ENCODE data around the gene PLSCR1. TPM values are rescaled to one million over a fixed set of nuclear protein-coding genes. Genes with fewer than 3 reads are reported as not detected.
"Not testable (repeated sequence)": the region's sequence is repeated elsewhere in the genome, so short reads cannot be mapped to it uniquely, and the experiment has no call there.

Gene PLSCR1
- total RNA-seq, 1 experiment from 2014 or later, result 46.7 TPM

- in situ Hi-C loops (cut with HindIII; ENCODE audit: low pct_unique_long_range_greater_than_20kb, low sequenced_read_pairs), result no loop called here
- DNase-seq (ENCODE audit: low read depth), result no peak
Measured at GRCh38 chr3:146523531-146523930, 20.9 kb downstream of the PLSCR1 start.

GRCh38 chr3:146522174-146523158 lies 21.9 kb downstream of the PLSCR1 start:
- DNase-seq (ENCODE audit: low read depth); in situ Hi-C loops (cut with HindIII; ENCODE audit: low pct_unique_long_range_greater_than_20kb, low sequenced_read_pairs): not testable (repeated sequence)

DNA sequence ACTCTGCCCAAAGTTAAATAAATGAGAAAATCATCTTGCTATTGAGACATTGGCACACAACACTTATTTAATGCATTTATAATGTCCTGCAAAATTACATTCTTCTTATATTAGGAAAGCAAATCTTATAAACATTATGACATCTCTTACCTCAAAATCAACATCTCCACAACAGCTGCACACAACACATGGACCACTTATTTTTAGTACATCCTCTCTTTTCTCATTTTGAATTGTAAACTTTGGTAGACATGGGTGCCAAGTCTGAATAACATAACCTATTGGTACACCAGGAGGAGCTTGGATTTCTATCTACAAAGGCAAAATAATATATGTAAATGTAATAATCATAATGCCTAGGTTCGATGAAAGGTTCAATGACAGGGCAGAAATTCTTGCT lies 23.0 kb downstream of the PLSCR1 start:
- in situ Hi-C loops (cut with HindIII; ENCODE audit: low pct_unique_long_range_greater_than_20kb, low sequenced_read_pairs), result no loop called here
- DNase-seq (ENCODE audit: low read depth), result no peak

DNA sequence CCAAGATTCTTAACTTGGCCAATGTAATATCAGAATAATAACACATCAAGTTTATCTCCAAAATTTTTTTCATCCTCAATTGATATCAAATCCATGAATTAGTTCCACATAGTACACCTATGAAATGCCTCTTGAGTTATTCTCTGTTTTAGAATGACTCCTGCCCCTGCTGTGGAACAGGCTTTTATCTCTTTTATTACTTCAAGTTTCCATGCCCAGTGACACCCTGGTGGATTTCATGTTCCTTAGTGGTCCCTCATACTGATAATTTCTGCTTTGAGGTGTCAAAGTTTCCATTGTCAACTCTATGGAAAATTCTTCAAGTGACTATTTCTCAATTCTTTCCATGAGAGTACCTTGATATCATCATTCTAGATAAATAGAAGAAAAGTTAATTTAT lies 24.6 kb downstream of the PLSCR1 start:
- in situ Hi-C loops (cut with HindIII; ENCODE audit: low pct_unique_long_range_greater_than_20kb, low sequenced_read_pairs), result no loop called here
- DNase-seq (ENCODE audit: low read depth), result no peak

GRCh38 chr3:146517684-146518435 lies 26.5 kb downstream of the PLSCR1 start:
- in situ Hi-C loops (cut with HindIII; ENCODE audit: low pct_unique_long_range_greater_than_20kb, low sequenced_read_pairs), result no loop called here
- DNase-seq (ENCODE audit: low read depth), result no peak

DNA sequence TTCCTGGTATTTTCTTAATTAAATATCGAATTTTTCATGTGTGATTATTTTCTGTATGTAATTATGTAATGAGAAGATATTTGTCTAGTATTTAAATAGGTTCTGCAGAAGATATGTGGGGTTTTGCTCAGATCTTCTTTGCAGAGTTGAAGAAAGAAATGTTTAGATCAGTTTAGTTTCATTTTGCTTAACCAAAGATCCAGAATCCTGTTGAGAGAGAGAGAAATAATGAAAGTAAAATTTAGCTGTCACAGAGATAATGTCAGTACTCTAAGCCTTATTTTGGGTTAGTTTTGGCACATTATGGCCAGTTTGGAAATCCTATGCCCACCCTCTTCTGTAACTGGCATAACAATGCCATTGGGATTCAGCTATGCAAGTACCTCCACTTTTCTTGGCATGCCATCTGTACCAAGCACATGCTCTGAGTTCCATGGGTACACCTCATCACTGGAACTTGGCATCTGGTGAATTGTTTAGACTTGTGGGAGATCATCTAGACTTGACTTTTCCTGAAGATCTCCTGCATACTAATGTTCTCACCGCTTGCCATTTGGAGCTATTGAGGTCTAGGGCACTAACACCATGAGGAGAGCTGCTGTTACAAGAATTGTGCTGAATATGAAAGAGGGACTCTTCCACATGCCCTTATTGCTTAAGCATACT lies 30.9 kb downstream of the PLSCR1 start:
- in situ Hi-C loops (cut with HindIII; ENCODE audit: low pct_unique_long_range_greater_than_20kb, low sequenced_read_pairs), result no loop called here
- DNase-seq (ENCODE audit: low read depth), result no peak

DNA sequence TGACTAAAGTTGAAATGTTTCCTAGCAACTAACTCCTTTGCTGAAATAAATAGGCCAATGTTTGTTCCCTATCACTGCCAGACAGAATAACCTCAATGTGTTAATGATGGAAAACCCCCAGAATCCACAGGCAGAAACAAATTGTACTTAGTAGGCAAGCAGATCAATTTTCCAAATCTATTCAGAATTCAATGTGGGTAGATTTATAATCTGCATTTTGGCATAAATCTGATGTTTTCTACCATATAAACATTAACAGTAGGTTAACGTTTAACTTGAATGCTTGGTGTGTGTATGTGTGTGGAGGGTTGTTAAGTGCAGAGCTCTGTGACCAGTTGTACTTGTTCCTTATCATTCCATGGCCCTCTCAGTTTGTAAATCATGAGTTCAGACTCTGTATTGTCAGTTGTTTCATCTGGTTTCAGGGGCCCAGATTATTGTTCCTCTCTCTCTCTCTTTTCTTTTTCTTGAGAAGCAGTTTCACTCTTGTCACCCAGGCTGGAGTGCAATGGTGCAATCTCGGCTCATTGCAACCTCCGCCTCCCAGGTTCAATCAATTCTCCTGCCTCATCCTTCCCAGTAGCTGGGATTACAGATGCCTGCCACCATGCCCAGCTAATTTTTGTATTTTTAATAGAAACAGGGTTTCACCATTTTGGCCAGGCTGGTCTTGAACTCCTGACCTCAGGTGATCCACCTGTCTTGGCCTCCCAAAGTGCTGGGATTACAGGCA lies 32.8 kb downstream of the PLSCR1 start:
- in situ Hi-C loops (cut with HindIII; ENCODE audit: low pct_unique_long_range_greater_than_20kb, low sequenced_read_pairs), result no loop called here
- peak; percentile 57 for DNase-seq (ENCODE audit: low read depth)

- no peak for DNase-seq (ENCODE audit: low read depth)
- in situ Hi-C loops (cut with HindIII; ENCODE audit: low pct_unique_long_range_greater_than_20kb, low sequenced_read_pairs), result no loop called here
Measured at GRCh38 chr3:146507331-146508120, 36.9 kb downstream of the PLSCR1 start.

GRCh38 chr3:146505516-146505915 lies 38.9 kb downstream of the PLSCR1 start:
- no peak for DNase-seq (ENCODE audit: low read depth)
- in situ Hi-C loops (cut with HindIII; ENCODE audit: low pct_unique_long_range_greater_than_20kb, low sequenced_read_pairs), result no loop called here

DNA sequence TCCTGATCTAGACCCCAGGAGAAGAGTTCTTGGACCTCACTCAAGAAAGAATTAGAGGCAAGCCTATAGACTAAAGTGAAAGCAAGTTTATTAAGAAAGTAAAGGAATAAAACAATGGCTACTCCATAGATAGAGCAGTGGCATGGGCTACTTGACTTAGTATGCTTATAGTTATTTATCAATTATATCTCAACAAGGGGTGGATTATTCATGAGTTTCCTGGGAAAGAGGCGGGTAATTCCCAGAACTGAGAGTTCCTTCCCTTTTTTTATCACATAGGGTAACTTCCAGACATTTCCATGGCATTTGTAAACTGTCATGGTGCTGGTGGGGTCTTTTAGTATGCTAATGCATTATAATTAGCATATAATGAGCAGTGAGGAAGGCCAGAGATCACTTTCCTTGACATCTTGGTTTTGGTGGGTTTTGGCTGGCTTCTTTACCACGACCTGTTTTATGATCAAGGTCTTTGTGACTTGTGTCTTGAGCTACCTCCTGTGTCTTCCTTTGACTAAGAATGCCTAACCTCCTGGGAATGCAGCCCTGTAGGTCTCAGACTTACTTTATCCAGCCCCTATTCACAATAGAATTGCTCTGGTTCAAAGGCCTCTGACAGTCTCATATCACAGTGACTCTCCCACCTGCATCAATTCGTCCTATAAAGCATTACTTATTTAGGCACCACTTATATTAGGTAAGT lies 39.8 kb downstream of the PLSCR1 start:
- DNase-seq (ENCODE audit: low read depth), result no peak
- in situ Hi-C loops (cut with HindIII; ENCODE audit: low pct_unique_long_range_greater_than_20kb, low sequenced_read_pairs), result no loop called here

- in situ Hi-C loops (cut with HindIII; ENCODE audit: low pct_unique_long_range_greater_than_20kb, low sequenced_read_pairs), result no loop called here
- DNase-seq (ENCODE audit: low read depth), result peak; percentile 75
Measured at GRCh38 chr3:146503461-146504202, 40.8 kb downstream of the PLSCR1 start.

DNA sequence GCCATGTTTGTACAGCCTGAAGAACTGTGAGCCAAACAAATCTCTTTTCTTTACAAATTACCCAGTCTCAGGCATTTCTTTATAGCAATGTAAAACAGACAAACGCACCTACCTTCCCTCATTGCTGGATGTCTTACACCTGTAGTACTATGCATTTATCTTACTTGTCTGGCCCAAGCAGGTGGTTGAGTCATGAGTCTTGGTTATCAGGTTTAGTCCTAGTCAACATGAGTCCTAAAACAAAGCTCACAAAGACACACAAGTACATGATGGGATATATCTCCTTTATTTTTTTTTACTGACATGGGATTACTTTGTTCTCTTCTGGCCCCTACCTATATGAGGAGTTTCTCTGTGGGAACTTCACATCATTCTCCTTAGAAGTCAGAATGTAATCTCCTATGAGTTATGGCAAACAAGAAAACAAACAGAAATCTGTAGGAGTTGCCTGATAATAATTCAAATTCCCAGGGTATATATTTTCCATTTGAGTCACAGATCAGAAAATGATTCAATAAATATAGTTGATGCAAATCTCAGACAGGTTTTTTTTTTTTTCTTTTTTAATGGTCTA lies 41.4 kb downstream of the PLSCR1 start:
- DNase-seq (ENCODE audit: low read depth), result no peak
- in situ Hi-C loops (cut with HindIII; ENCODE audit: low pct_unique_long_range_greater_than_20kb, low sequenced_read_pairs), result no loop called here

DNA sequence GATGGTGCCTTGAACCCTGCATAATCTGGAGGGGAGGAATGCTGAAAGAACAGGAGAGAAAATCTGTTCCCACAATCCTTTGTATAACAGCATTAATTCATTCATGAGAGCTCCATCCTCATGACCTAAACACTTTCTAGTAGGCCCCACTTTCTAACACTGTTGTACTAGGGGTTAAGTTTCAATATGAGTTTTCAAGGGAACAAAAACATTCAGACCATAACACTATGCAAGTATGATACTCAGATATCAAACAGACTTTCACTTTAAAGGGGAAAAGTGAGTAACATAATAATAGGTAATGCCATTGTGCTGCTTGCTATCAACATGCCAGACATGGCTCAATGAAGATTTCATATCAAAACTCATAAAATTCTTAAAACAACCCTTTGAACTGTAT lies 42.7 kb downstream of the PLSCR1 start:
- in situ Hi-C loops (cut with HindIII; ENCODE audit: low pct_unique_long_range_greater_than_20kb, low sequenced_read_pairs), result no loop called here
- no peak for DNase-seq (ENCODE audit: low read depth)

DNA sequence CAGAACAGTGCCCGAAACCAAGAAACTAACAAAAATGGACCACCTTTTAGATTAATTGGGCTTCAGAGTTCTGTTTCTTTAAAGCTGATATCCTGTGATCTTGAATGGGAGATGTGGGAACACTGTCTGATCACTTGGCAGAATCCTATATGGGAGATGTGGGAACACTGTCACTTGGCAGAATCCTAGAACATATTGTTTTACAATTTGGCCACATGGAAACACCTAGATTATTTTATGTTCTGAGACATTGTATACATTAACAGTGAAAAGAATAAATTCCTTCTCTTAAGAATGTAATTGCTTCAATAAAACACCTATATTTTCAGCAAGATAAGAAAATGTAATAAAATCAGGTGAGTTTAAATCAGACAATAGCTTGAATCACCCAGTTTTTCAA lies 44.7 kb downstream of the PLSCR1 start:
- in situ Hi-C loops (cut with HindIII; ENCODE audit: low pct_unique_long_range_greater_than_20kb, low sequenced_read_pairs), result no loop called here
- DNase-seq (ENCODE audit: low read depth), result no peak

GRCh38 chr3:146498002-146498736 lies 46.2 kb downstream of the PLSCR1 start:
- in situ Hi-C loops (cut with HindIII; ENCODE audit: low pct_unique_long_range_greater_than_20kb, low sequenced_read_pairs), result no loop called here

More at GRCh38 chr3:146498002-146498736, 46.2 kb downstream of the PLSCR1 start:
- no peak for DNase-seq (ENCODE audit: low read depth)

Data from Caki2 (cell line).